Stimulated activated CD4-positive, alpha-beta T cell treated with anti-CD3 and anti-CD28 coated beads, Interleukin-15, amount 100 ng/mL, for 24 hours (primary cell): ENCODE measurements around the gene NLRP1.

ENCODE experiments used
- DNase-seq: peaks from one replicate; pipeline ENCODE4 v3.0.0-alpha.2; 2020

The NLRP1 gene

GRCh38 chr17:5511401-5512225 lies 72.7 kb downstream of the NLRP1 start:
- DNase-seq = no peak

- DNase-seq = no peak
Measured at GRCh38 chr17:5510771-5511170, 73.5 kb downstream of the NLRP1 start.

DNA sequence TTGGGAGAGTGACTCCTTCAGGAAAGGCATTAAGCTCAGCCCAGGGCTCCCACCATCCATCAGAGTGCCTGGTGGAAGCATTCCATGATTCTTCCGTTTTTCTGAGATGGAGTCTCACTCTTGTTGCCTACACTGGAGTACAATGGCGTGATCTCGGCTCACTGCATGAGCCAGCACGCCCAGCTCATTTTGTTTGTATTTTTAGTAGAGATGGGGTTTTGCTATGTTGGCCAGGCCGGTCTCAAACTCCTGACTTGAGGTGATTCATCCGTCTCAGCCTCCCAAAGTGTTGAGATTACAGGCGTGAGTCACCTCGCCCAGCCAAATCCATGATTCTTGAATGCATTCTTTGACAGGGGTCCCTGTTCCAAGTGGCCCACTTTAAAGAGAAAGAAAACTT lies 74.8 kb downstream of the NLRP1 start:
- no peak for DNase-seq

DNA sequence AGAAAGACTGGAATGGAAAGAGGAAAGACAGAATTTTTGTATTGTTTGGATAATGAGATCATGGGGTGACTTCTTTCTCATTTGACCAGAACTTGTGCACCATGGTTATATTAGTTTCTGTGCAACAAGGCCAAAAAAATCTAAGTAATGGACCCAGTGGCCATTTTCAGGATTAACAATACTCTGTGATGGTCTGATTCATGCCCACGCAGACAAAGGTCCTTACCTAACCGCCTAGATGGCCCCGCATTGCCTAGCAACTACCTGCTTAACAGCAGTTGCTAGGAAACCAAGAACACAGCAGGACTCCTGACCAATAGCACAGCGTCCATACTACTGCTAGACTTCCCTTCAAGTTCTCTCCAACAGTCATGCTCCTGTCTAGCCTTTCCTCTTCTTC lies 75.5 kb downstream of the NLRP1 start:
- DNase-seq = no peak

DNA sequence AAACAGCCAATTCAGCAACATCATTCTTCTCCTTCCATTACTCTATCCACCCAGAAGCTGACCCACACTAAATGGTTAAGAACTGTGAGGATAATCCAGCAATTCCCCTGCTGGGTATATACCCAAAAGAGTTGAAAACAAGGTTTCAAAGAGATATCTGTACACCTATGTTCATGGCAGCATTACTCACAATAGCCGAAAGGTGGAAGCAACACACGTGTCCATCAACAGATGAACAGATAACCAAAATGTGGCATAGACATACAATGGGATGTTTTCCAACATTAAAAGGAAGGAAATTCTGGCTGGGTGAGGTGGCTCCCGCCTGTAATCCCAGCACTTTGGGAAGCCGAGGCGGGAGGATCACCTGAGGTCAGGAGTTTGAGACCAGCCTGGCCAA lies 78.0 kb downstream of the NLRP1 start:
- no peak for DNase-seq

DNA sequence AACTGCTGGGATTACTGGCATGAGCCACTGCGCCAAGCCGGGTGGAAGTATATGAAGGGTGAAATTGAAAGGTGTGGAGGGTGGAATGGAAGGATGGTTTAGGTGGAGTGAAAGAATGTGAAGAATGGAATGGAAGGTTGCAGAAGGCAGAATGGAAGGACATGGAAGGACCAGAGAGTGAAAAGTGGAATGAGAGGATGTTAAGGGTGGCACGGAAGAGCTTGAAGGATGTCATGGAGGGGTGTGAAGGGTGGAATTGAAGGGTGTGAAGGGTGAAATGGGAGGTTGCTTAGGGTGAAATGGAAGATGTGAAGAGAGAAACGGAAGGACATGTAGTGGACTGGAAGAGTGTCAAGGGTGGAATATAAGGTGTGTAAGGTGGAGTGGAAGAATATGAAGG lies 81.8 kb downstream of the NLRP1 start:
- no peak for DNase-seq

GRCh38 chr17:5501685-5502084 lies 82.6 kb downstream of the NLRP1 start:
- no peak for DNase-seq

- peak; percentile 83 for DNase-seq
Measured at GRCh38 chr17:5500589-5501391, 83.5 kb downstream of the NLRP1 start.

GRCh38 chr17:5500247-5500588 lies 84.1 kb downstream of the NLRP1 start:
- no peak for DNase-seq

- no peak for DNase-seq
Measured at GRCh38 chr17:5499476-5500231, 84.7 kb downstream of the NLRP1 start.

GRCh38 chr17:5492970-5493369 lies 91.3 kb downstream of the NLRP1 start:
- DNase-seq = no peak

DNA sequence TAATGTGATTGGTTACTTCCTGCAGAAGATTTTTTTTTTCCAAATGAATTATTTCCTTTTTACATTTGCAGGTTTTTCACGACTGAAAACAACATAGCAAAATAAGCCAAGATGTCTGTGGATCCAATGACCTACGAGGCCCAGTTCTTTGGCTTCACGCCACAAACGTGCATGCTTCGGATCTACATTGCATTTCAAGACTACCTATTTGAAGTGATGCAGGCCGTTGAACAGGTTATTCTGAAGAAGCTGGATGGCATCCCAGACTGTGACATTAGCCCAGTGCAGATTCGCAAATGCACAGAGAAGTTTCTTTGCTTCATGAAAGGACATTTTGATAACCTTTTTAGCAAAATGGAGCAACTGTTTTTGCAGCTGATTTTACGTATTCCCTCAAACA lies 95.6 kb downstream of the NLRP1 start:
- DNase-seq = no peak

- peak; percentile 98 for DNase-seq
Measured at GRCh38 chr17:5486206-5487124, 97.8 kb downstream of the NLRP1 start, which contains the start of gene MIS12. Gene MIS12, plus strand, starts transcription at chr17:5486566. Its CDS starts 2,297 bp downstream, at chr17:5488863.

- no peak for DNase-seq
Measured at GRCh38 chr17:5485270-5486205, 98.8 kb downstream of the NLRP1 start, which contains the start of gene DERL2. Gene DERL2, minus strand, starts transcription at chr17:5486178. Its CDS starts 17 bp downstream, at chr17:5486161.

GRCh38 chr17:5481451-5481850 lies 102.9 kb downstream of the NLRP1 start:
- DNase-seq = no peak

DNA sequence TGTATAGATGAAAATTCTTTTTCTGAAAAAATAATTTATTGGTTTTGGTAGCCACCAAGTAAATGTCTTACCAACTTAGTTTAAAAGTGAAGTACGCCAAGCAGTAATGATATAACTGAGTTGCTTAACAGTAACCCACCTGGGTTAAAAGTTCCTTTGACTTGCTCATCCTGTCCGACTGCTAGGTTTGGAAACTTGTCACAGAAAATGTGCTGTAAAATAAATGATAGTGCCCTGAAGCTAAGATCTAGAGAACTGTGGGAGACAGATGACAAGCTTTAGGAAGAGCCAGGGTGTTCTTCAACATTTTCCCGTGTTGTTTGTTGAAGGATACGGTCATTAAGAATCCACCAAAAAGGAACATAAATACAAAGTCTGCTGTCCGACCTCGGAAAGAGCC lies 103.3 kb downstream of the NLRP1 start:
- DNase-seq = no peak

DNA sequence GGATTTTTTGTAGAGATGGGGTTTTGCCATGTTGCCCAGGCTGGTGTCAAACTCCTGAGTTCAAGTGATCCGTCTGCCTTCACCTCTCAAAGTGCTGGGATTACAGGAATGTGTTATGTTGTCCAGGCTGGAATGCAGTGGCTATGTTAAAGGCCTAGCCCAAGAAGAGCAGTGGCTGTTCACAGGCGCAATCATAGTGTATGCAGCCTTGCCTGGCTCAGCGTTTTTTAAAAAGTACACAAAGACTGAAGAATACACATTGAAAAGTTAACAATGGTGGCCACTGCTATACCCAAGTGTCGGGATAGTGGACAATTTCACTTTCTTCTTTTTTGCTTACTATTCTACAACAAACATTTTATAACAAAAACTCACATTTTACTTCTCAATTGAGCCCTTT lies 105.3 kb downstream of the NLRP1 start:
- DNase-seq = no peak

- no peak for DNase-seq
Measured at GRCh38 chr17:5473906-5474305, 110.4 kb downstream of the NLRP1 start.

DNA sequence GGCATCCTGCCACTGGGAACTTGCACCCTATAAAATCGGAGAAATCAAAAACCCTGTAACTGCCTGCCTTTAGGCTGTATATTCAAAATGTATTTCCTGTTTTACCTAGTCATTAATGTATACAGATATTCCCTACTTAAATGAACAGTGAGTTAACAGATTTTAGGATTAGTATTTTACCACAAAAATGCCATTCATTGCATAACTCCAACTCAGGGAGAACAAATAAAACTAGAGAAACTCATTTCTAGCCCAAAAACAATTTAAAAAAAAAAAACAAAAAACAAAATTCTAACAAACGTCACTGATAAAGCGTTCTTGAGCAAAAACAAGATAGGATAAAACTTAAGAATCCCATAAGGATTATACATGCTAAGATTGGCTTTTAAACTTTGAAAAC lies 111.8 kb downstream of the NLRP1 start:
- no peak for DNase-seq

- peak; percentile 36 for DNase-seq
Measured at GRCh38 chr17:5468075-5468473, 116.2 kb downstream of the NLRP1 start.

GRCh38 chr17:5467416-5467815 lies 116.9 kb downstream of the NLRP1 start:
- DNase-seq = no peak
